Parathyroid adenoma (tissue), 2 donors: ENCODE results near the gene LRRC10.

Experiments
- H2AFZ ChIP-seq: fragments of 300-600 bp; sonication (generic); one replicate; pipeline ENCODE4 v1.7.0; 2017; ENCODE audit warnings: antibody characterized with exemption, mild to moderate bottlenecking
- H3K27ac ChIP-seq: fragments of 300-600 bp; sonication (generic); one replicate; pipeline ENCODE4 v1.7.0; 2017
- H3K27me3 ChIP-seq: fragments of 300-600 bp; sonication (generic); one replicate; pipeline ENCODE4 v1.7.0; 2017; ENCODE audit warnings: low read length; ENCODE audit not compliant: control insufficient read depth, insufficient read depth
- H3K36me3 ChIP-seq: fragments of 300-600 bp; sonication (generic); one replicate; pipeline ENCODE4 v1.7.0; 2017; ENCODE audit warnings: low read length; ENCODE audit not compliant: control insufficient read depth, insufficient read depth
- H3K4me1 ChIP-seq: fragments of 300-600 bp; sonication (generic); one replicate; pipeline ENCODE4 v1.7.0; 2017; ENCODE audit warnings: control low read depth
- H3K4me2 ChIP-seq: fragments of 300-600 bp; sonication (generic); one replicate; pipeline ENCODE4 v1.7.0; 2017; ENCODE audit warnings: low read length
- H3K4me3 ChIP-seq: fragments of 300-600 bp; sonication (generic); one replicate; pipeline ENCODE4 v1.7.0; 2017; ENCODE audit warnings: low read depth, low read length
- H3K79me2 ChIP-seq: fragments of 300-600 bp; sonication (generic); one replicate; pipeline ENCODE4 v1.7.0; 2017; ENCODE audit warnings: control low read depth
- H3K9ac ChIP-seq: fragments of 300-600 bp; sonication (generic); one replicate; pipeline ENCODE4 v1.7.0; 2017; ENCODE audit warnings: mild to moderate bottlenecking
- H3K9me3 ChIP-seq: fragments of 300-600 bp; sonication (generic); one replicate; pipeline ENCODE4 v1.7.0; 2017; ENCODE audit warnings: low read length; ENCODE audit not compliant: control insufficient read depth
- CTCF ChIP-seq: fragments of 300-600 bp; sonication (generic); IDR thresholded peaks from one replicate; pipeline ENCODE4 v1.7.0; 2017; ENCODE audit warnings: antibody characterized with exemption, mild to moderate bottlenecking
- donor health status: primary hyperparathyroidism.

Gene LRRC10, protein sequence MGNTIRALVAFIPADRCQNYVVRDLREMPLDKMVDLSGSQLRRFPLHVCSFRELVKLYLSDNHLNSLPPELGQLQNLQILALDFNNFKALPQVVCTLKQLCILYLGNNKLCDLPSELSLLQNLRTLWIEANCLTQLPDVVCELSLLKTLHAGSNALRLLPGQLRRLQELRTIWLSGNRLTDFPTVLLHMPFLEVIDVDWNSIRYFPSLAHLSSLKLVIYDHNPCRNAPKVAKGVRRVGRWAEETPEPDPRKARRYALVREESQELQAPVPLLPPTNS

DNA sequence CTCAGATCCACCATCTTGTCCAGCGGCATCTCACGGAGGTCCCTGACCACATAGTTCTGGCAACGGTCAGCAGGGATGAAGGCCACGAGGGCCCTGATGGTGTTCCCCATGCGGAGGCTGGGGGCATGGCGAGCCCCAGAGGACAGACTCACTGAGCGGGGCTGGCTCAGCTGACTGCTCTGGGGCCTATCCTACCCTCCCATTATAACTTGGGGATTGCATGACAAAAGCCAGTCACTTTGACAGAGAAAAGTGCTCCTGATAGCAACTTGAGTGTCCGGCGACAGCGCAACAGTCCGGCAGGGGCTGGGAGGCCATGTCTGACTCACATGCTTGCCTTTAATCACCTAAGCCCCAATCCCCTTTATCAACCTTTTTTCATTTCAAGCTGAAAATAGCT is at the start of gene LRRC10:
LRRC10 (minus strand) TSS at position 179 of the 400 bp plus-strand sequence; CDS start at position 110, 69 bp downstream.
- Histone ChIP-seq H3K9me3 (no peaks in the 10 kb centered on the region), H3K27me3 (no peaks in the 10 kb centered on the region), H3K9ac (no peak within 1 kb of the TSS), H3K4me3 (no peak within 1 kb of the TSS), H2AFZ (no peak within 1 kb of the TSS), H3K4me2 (no peak within 1 kb of the TSS), H3K27ac (no peak within 1 kb of the TSS), H3K36me3 (no peaks in the 10 kb centered on the region), H3K79me2 (no peaks in the 10 kb centered on the region), H3K4me1 (no peaks in the 10 kb centered on the region)
- TF ChIP-seq CTCF = no peak

- Histone ChIP-seq H3K27me3 (no peaks in the 10 kb centered on the region), H2AFZ (no peak overlapping the region), H3K4me1 (peaks cover 3% of the 10 kb centered on the region), H3K36me3 (no peaks in the 10 kb centered on the region), H3K9me3 (no peaks in the 10 kb centered on the region), H3K4me3 (no peak overlapping the region), H3K4me2 (no peak overlapping the region), H3K27ac (no peak overlapping the region), H3K79me2 (no peaks in the 10 kb centered on the region), H3K9ac (no peak overlapping the region)
- no peak for TF ChIP-seq CTCF
Observed at GRCh38 chr12:69660164-69660863, 49.6 kb upstream of the LRRC10 start.

GRCh38 chr12:69658203-69658602 is 47.5 kb upstream of the LRRC10 start:
- Histone ChIP-seq H3K4me3 (no peak overlapping the region), H2AFZ (no peak overlapping the region), H3K9me3 (no peaks in the 10 kb centered on the region), H3K27ac (no peak overlapping the region), H3K4me1 (peaks cover 3% of the 10 kb centered on the region), H3K4me2 (no peak overlapping the region), H3K9ac (no peak overlapping the region), H3K79me2 (no peaks in the 10 kb centered on the region), H3K36me3 (no peaks in the 10 kb centered on the region), H3K27me3 (no peaks in the 10 kb centered on the region)
- no peak for TF ChIP-seq CTCF

DNA sequence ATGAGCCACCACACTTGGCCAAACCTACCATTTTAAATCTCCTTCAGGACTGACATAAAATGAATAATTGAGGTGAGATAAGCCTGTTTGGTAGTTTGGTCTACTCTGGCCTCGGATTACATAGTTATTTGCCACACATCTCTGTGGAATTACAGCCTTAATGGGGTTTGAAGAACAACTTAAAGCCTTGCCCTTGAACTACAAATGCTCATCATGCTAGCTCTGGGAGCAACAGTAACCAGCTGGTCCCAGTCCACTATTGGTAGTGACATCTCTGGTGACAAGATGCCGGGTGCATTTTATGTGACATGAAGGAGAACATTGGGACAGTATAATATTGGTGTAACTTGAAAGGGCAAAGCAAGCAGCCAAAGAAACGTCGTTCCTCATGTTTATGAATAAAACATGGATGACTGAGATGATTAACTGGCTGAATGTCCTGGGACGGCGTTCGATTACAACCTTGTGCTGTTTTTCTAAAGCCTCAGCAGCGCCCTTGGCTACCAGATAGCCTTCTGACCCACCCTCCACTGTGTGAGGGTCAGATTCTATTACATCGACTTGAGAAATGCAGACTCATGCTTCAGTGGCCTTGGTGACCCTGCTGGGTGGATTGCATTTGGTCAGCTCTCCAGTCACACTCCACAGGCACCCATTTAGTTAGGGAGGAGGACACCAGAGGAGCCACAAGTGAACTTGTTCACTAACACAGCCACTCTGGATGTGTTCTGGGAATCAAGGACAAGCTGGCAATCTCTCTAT is 46.9 kb upstream of the LRRC10 start:
- Histone ChIP-seq H3K27ac (no peak overlapping the region), H3K9me3 (no peaks in the 10 kb centered on the region), H3K36me3 (no peaks in the 10 kb centered on the region), H3K27me3 (no peaks in the 10 kb centered on the region), H3K4me2 (peak overlapping the region; percentile 32), H3K79me2 (no peaks in the 10 kb centered on the region), H2AFZ (peak overlapping the region; percentile 73), H3K9ac (no peak overlapping the region), H3K4me3 (no peak overlapping the region), H3K4me1 (peaks cover 3% of the 10 kb centered on the region)
- TF ChIP-seq CTCF = no peak
